HFF-Myc (cell line): ENCODE results near the gene C11orf58.

Experiments
- DNase-seq: peaks from one replicate; pipeline ENCODE4 v3.0.0-alpha.2; 2011; ENCODE audit warnings: low read depth; ENCODE audit errors: extremely low read depth
- H3K4me3 ChIP-seq: replicated peaks from 2 replicates; pipeline ENCODE4 v1.5.1; 2011; ENCODE audit warnings: low read depth, mild to moderate bottlenecking, control low read depth, low read length
- TF ChIP-seq, protein P1 (sequence below): IDR thresholded peaks from 2 replicates; pipeline ENCODE4 v1.5.1; 2012; ENCODE audit warnings: mild to moderate bottlenecking, low read depth, low read length, control low read depth; ENCODE audit errors: missing control alignments

The C11orf58 gene

DNA sequence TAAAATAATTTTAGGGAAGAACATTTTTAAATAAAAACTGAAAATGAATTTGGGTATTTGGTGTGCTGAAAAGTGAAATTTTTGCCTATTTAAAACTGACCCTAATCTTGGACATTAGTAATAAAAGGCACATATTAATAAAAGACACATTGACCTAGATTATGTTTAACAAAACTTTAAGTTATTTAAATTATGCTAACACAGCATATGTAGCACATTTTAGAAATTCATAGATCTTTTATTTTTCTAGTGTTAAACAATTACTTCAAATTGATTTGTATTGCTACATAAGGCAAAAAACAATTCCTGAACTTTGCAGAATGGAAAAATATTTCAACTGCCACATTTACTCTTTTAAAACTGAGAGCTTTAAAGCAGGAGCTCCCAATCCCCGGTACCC lies 10.6 kb downstream of the C11orf58 start:
- TF ChIP-seq, protein P1, sequence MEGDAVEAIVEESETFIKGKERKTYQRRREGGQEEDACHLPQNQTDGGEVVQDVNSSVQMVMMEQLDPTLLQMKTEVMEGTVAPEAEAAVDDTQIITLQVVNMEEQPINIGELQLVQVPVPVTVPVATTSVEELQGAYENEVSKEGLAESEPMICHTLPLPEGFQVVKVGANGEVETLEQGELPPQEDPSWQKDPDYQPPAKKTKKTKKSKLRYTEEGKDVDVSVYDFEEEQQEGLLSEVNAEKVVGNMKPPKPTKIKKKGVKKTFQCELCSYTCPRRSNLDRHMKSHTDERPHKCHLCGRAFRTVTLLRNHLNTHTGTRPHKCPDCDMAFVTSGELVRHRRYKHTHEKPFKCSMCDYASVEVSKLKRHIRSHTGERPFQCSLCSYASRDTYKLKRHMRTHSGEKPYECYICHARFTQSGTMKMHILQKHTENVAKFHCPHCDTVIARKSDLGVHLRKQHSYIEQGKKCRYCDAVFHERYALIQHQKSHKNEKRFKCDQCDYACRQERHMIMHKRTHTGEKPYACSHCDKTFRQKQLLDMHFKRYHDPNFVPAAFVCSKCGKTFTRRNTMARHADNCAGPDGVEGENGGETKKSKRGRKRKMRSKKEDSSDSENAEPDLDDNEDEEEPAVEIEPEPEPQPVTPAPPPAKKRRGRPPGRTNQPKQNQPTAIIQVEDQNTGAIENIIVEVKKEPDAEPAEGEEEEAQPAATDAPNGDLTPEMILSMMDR, result no peak
- DNase-seq, result no peak
- H3K4me3 ChIP-seq, result no peak overlapping the region

- DNase-seq, result no peak
- TF ChIP-seq, protein P1, result no peak
- no peak overlapping the region for H3K4me3 ChIP-seq
Observed at GRCh38 chr11:16749666-16750065, 11.2 kb downstream of the C11orf58 start.

- no peak for DNase-seq
- no peak overlapping the region for H3K4me3 ChIP-seq
- TF ChIP-seq, protein P1, result no peak
Observed at GRCh38 chr11:16750417-16750816, 12.0 kb downstream of the C11orf58 start.

GRCh38 chr11:16758382-16759024 lies 20.1 kb downstream of the C11orf58 start:
- no peak overlapping the region for H3K4me3 ChIP-seq
- DNase-seq, result no peak
- TF ChIP-seq, protein P1, result no peak

GRCh38 chr11:16759857-16760508 lies 21.5 kb downstream of the C11orf58 start:
- H3K4me3 ChIP-seq, result no peak overlapping the region
- DNase-seq, result no peak
- TF ChIP-seq, protein P1, result no peak

DNA sequence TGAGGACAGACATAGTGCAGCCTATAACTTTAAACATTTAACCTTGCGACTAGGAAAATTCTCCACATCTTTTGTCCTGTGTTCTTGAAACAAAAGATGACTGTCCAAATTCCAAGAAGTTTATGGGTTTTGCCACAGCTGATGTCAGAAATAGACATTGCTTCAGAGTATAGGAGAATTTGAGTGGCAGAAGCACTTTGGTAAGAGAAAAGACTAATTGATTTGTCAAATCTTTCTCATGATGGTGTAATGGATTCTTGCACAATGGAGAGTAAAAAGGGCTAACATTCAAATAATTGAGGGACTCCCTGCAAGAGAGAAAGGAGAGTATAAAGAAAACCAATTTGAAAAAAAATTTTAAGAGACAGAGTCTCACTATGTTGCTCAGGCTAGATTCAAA lies 25.3 kb downstream of the C11orf58 start:
- TF ChIP-seq, protein P1, result no peak
- no peak overlapping the region for H3K4me3 ChIP-seq
- no peak for DNase-seq
